Measurements from ENCODE around the gene USP30. TPM values are rescaled to one million over a fixed set of nuclear protein-coding genes. Genes with fewer than 3 reads are reported as not detected.

The USP30 gene
- total and polyA plus RNA-seq, 11 donors, result 7.1 to 29.9 (median 16.4) TPM

GRCh38 chr12:109099431-109100020, 47.1 kb downstream of the USP30 start:
- Histone ChIP-seq H3K4me3 (peak overlapping the region in 8 of 12 donors; percentile 13 to 91 (median 72)), H3K27ac (peak overlapping the region in 6 of 12 donors; percentile 85 to 96 (median 91))
- intact Hi-C loops (cut with DNase I), result loop anchor here (5.0 to 10.0 kb wide), 8 partner anchors 145 to 537 kb away; partner anchors contain the start of genes ISCU (in 5 of the 10), SART3 (in 5 of the 10), DAO (in 2 of the 10) and SSH1 (in 1 of the 10)

GRCh38 chr12:109100741-109101140, 48.4 kb downstream of the USP30 start:
- Histone ChIP-seq H3K27ac (peak overlapping the region in 1 of 12 donors; percentile 96), H3K36me3 (peaks cover 0 to 60% (median 42%) of the 10 kb centered on the region in 9 donors), H3K4me3 (no peak overlapping the region), H3K27me3 (no peaks in the 10 kb centered on the region), H3K9me3 (no peaks in the 10 kb centered on the region), H3K4me1 (peaks cover 0 to 26% (median 18%) of the 10 kb centered on the region in 12 donors)
- no peak for ATAC-seq
- TF ChIP-seq, protein P1, sequence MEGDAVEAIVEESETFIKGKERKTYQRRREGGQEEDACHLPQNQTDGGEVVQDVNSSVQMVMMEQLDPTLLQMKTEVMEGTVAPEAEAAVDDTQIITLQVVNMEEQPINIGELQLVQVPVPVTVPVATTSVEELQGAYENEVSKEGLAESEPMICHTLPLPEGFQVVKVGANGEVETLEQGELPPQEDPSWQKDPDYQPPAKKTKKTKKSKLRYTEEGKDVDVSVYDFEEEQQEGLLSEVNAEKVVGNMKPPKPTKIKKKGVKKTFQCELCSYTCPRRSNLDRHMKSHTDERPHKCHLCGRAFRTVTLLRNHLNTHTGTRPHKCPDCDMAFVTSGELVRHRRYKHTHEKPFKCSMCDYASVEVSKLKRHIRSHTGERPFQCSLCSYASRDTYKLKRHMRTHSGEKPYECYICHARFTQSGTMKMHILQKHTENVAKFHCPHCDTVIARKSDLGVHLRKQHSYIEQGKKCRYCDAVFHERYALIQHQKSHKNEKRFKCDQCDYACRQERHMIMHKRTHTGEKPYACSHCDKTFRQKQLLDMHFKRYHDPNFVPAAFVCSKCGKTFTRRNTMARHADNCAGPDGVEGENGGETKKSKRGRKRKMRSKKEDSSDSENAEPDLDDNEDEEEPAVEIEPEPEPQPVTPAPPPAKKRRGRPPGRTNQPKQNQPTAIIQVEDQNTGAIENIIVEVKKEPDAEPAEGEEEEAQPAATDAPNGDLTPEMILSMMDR (IDR thresholded peaks at IDR 0.05), result no peak
- no peak for TF ChIP-seq POLR2A (IDR thresholded peaks at IDR 0.05)
- intact Hi-C loops (cut with DNase I), result loop anchor here in 1 of 10 donors (10.0 kb wide), 1 partner anchor 284 kb away; no protein-coding TSS in a partner anchor
- DNase-seq, result no peak
- 90 to 92% (median 91%) methylated on average over 4 of the region's 4 CpGs for WGBS, 4 donors

More at GRCh38 chr12:109099431-109100020, 47.1 kb downstream of the USP30 start:
- H3K4me1 ChIP-seq, result peaks cover 0 to 26% (median 18%) of the 10 kb centered on the region in 12 donors
- no peak for ATAC-seq
- peaks cover 0 to 48% (median 30%) of the 10 kb centered on the region in 9 donors for H3K36me3 ChIP-seq
- TF ChIP-seq, protein P1 (IDR thresholded peaks at IDR 0.05), result no peak
- TF ChIP-seq POLR2A (IDR thresholded peaks at IDR 0.05), result no peak
- no peaks in the 10 kb centered on the region for H3K27me3 ChIP-seq
- H3K9me3 ChIP-seq, result no peaks in the 10 kb centered on the region
- no peak for DNase-seq
- 82 to 86% (median 83%) methylated on average over 12 of the region's 12 CpGs for WGBS, 4 donors

DNA sequence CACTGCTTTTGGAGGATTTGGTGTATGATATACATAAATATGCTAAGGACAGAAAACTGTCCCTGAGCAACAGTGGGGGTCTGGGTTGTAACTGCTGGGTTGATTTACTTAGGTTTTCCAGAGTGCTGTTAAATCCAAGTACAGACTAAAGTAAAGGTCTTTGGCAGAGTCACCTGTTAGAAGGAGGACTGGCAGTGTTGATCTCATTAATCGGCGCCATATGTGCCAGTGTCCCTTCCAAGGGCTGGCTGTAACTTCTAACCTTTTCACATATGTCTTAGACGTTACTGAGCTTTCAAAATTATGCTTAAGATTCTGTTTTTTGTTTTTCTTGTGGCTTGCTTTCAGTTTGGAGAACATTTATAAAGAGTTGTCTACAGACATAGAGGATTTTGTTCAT, 50.1 kb downstream of the USP30 start:
- Histone ChIP-seq H3K36me3 (peaks cover 0 to 76% (median 59%) of the 10 kb centered on the region in 9 donors), H3K4me1 (peaks cover 0 to 22% (median 14%) of the 10 kb centered on the region in 12 donors), H3K27ac (no peak overlapping the region), H3K9me3 (no peaks in the 10 kb centered on the region), H3K4me3 (no peak overlapping the region), H3K27me3 (no peaks in the 10 kb centered on the region)
- TF ChIP-seq, protein P1 (IDR thresholded peaks at IDR 0.05), result no peak
- TF ChIP-seq POLR2A (IDR thresholded peaks at IDR 0.05), result no peak
- ATAC-seq (no peak), DNase-seq (no peak)
- 89 to 92% (median 91%) methylated on average over 3 of the region's 3 CpGs for WGBS, 4 donors
- intact Hi-C loops (cut with DNase I), result loop anchor here in 1 of 10 donors (10.0 kb wide), 1 partner anchor 282 kb away; no protein-coding TSS in a partner anchor

DNA sequence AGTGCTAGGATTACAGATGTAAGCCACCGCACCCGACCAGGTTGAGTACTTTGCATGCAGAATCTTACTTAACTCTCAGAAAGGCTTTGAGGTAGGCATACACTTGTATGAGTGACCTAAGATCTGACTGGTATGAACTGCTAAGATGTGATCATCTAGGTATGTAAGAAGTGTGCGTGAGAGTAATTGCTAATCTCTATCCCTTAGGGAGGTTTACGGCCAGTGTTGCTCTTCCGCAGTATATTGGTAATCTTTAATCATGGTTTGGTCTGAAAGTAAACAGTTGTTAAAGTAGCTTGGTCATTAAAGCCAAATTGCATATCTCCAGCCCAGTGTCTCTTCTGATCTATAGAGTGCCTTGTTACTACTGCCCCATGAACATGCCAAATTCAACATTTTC, 52.8 kb downstream of the USP30 start:
- 92 to 97% (median 94%) methylated on average over 5 of the region's 5 CpGs for WGBS, 4 donors
- no peak for ATAC-seq
- peaks cover 0 to 94% (median 77%) of the 10 kb centered on the region in 9 donors for H3K36me3 ChIP-seq
- DNase-seq, result no peak
- H3K4me1 ChIP-seq, result peaks cover 0 to 5% (median under 1%) of the 10 kb centered on the region in 12 donors
- H3K9me3 ChIP-seq, result no peaks in the 10 kb centered on the region
- intact Hi-C loops (cut with DNase I), result loop anchor here in 1 of 10 donors (10.0 kb wide), 1 partner anchor 280 kb away; no protein-coding TSS in a partner anchor
- H3K27ac ChIP-seq, result no peak overlapping the region
- TF ChIP-seq, protein P1 (IDR thresholded peaks at IDR 0.05), result no peak
- no peak for TF ChIP-seq POLR2A (IDR thresholded peaks at IDR 0.05)
- no peak overlapping the region for H3K4me3 ChIP-seq
- no peaks in the 10 kb centered on the region for H3K27me3 ChIP-seq
